Aortic smooth muscle cell (primary cell): Measurements from ENCODE around the gene ARFGEF2. TPM values are rescaled to one million over a fixed set of nuclear protein-coding genes. Genes with fewer than 3 reads are reported as not detected.

Experiments used
- total RNA-seq: library from RNA; depleted of rRNA; stranded (reverse); fragments of >200 nt; gene quantifications from 2 replicates; pipeline ENCODE4 v1.2.3, GENCODE V29; 2014

The ARFGEF2 gene
- total RNA-seq, result 48.5 and 50.1 TPM in 2 replicates

GRCh38 chr20:48921168-48921882, at the start of gene ARFGEF2:
Gene ARFGEF2, plus strand, starts transcription at chr20:48921711. Its CDS starts 179 bp downstream, at chr20:48921890.

GRCh38 chr20:49046087-49046900, 124.8 kb downstream of the ARFGEF2 start, which contains the start of gene CSE1L:
Gene CSE1L, plus strand, starts transcription at chr20:49046312. Its CDS starts 12,152 bp downstream, at chr20:49058464.

Other genes starting within 250 kb of the ARFGEF2 start
- 75.0 and 102 TPM in 2 replicates for gene PREX1, start 93.7 kb upstream of the ARFGEF2 start, total RNA-seq
- gene CSE1L, start 124.6 kb downstream of the ARFGEF2 start, total RNA-seq, result 64.0 and 77.5 TPM in 2 replicates